Hematopoietic multipotent progenitor cell treated with erythropoietin and hydrocortisone succinate and interleukin-3 and kit ligand, for 4 days (in vitro differentiated cells): ENCODE results near the gene TRNT1.

ENCODE experiments used
- DNase-seq: peaks from one replicate; pipeline ENCODE4 v3.0.0-alpha.2; 2015

The TRNT1 gene

GRCh38 chr3:3126477-3127431, at the start of gene TRNT1:
Gene TRNT1, plus strand, starts transcription at chr3:3126940. Its CDS starts 2,101 bp downstream, at chr3:3129041.
- DNase-seq: peak; percentile 98

DNA sequence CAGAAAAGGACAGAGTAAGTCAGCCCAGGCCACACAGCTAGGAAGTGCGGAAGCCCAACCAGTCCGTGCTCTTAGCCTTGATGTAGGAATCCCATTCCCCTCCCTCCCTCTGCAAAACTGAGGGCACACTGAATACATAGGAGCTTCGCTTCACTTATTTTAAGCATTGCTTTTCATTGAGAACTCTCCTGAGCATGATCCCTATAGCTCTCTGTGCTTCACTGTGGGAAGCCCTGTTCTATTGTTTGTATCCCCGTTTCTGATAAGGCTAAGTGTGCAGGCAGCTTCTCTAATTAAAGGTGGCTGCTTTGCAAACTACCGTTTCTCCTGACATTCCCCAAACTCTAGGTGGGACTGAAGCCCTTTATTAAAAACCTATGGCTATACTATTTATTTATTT, 46.4 kb upstream of the TRNT1 start:
- DNase-seq: no peak

DNA sequence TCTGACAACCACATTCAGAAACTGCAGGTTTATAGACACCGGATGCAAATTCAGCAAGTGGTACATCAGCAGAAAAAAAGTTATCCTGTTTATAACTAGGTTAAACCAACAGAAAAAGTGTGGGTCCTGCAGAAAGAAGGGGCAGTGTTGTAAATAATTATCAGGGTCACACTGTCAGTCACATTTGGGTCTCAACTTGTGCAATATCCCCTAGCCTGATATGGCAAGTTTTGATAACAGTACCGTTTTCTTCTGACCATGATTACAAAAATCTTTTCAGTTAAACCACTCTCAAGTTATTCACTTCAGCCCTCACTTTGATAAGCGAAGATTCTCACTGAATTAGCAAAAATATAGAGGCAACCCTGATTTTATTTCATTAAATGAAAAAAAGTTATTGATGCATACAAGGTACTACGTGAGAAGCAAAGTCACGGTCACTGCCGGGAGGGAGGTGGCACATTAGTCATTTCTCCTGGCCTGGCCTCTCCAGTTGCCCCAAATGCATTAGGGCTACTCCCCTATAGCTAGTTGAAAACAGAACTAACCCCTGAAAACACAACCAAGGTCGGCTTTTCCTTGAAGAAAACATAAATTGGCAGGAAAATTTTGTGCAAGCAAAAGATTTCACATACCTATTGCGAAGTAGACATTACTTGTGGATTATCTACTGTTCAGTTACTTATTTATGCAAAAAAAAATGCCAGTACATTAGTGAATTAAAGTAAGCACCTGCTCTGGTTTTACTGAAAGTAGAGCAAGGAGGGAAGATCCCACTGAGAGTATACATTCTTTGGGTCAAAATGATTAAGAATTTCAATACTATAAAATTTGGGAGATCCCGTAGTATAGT, 45.1 kb upstream of the TRNT1 start:
- peak; percentile 75 for DNase-seq

DNA sequence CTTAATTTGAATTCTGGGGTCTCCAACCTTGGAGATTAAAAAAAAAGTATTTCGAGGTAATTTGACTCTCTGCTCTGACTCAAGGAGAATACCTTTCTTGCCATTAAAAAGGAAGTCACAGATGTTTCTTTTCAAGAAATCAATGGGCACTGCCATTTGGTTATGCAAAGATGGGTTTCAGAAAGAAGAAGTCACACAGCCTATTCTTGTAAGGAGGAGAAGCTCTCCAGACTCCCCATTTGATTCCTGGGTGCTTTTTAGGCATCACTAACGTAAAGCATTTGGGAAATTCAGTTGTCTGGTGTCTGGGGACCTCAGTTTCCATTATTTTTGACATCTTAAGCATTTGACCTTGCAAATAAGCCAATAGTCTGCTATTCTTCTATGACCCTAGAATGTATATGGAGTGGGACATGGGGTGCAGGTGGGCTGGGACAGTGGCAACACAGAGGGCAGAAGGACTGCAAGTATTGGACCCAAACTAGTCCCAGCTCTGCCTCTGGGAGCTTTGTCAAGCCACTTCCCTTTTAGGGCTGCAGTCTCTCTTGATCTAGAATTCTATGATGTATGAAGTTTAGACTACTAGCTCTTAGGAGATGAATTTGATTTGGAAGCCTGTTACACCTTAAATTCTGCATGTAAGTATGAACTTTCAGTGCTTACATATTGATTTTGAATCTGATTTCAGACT, 44.4 kb upstream of the TRNT1 start:
- no peak for DNase-seq

- peak; percentile 31 for DNase-seq
These were observed 41.9 kb upstream of the TRNT1 start for GRCh38 chr3:3084890-3085289.

DNA sequence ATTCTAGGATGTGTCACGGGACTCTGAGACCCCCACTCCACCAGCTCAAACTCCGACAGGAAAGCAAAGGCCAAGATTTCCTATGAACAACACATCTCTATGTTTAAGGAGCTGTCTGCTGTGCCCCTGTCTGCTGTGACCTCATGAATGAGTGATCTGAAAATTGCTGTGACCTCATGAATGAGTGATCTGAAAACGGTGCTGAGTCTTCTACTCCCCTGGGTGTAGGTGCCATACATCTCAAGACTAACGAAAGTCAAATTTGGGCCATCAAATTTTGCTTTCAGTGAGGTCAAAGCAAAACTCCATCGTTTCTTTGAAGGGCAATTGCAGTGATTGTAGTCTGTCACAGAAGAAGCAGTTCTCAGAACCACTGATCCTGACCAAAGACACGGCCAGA, 41.0 kb upstream of the TRNT1 start:
- DNase-seq: no peak

DNA sequence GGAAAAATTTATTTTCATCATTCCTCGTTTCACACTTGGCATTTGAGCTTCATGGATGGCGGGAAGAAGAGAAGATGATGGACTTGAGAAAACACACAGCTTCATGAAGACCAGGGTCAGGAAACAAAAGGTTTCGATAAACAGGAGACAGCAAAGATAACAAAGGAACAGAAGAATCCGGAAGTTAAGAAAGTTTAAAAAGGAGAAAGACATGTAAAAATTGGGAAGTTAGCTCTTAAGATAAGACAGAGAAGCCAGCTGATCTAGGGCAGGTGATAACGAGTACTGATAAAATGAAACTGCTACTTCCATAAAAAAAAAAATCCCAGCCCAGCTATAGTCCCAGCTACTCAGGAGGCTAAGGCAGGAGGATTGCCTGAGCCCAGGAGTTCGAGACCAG, 40.5 kb upstream of the TRNT1 start:
- DNase-seq: peak; percentile 67

- DNase-seq: no peak
These were observed 39.5 kb upstream of the TRNT1 start for GRCh38 chr3:3087279-3087678.

- DNase-seq: no peak
These were observed 38.8 kb upstream of the TRNT1 start for GRCh38 chr3:3087716-3088465.

DNA sequence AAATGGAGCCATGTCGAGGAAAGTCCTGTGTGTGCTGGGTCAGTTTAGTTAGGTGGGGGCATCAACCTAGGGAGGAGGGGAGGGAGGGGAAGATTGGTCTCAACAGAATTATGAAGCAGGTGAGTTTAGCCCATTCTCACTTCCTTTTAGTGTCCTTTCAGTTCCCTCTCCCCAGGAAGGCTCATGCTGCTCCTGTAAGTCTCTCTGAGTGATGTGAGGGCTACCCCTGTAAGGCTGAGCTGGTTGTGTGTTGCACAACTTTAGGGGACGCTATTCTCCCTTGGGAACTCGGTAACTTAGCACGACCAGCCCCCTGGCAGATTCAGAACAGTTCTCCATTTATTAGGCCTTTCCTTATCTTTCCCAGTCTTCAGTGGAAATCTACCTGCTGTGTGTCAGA, 37.7 kb upstream of the TRNT1 start:
- DNase-seq: no peak

- no peak for DNase-seq
These were observed 28.8 kb upstream of the TRNT1 start for GRCh38 chr3:3097958-3098357.

DNA sequence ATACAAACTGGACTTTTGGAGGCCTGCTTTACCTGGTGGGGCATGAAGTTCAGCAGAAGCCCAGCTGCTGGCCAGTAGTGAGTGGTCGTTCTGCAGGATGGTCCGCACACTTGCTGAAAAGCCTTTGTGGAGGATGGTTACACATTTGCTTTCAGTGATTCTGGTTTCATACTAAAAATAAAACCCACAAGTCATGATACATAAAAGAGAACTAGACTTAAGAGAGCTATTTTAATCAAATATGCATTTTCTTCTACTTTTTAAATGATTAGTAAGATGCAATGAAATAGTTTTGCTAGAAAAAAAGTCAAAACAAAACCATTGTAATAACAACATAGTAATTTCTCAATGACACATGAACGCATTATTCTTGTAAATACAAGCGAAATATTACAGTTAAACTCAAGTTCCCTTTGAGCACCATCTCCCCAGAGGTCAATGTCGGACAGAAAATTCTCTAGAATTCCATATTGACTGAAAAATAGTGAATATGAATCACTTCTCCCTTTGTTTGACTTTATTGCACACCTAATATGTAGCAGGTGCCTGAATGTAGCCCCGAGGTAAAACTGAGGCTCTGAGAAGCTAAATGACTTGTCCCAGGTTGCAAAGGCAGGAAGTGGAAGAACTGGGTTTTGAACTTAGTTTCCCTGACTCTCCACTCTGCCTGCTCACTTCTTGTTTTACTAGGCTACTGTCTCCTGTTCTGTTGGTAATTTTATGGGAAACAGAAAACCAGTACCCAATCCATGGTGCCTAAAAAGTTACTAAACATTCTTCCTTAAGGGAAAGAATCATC, 24.9 kb upstream of the TRNT1 start:
- no peak for DNase-seq

- DNase-seq: no peak
These were observed 24.0 kb upstream of the TRNT1 start for GRCh38 chr3:3102751-3103150.

DNA sequence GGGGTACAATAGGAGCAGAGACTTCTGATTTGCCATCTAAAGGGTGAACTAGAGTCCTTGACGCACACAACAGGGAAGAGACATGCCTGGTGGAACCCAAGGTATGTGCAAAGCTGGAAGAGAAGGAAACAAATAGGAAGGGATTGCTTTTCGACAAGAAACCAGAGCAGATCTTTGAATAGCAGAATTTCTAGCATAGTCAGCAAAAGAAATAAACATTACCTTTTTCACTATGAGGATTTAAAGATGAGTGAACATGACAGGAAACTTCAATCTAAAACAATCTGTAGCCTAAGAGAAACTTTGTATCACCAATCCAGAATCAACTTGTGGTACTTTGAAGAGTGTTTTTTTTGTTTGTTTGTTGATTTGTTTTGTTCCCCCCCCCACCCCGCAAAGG, 21.5 kb upstream of the TRNT1 start:
- DNase-seq: no peak

DNA sequence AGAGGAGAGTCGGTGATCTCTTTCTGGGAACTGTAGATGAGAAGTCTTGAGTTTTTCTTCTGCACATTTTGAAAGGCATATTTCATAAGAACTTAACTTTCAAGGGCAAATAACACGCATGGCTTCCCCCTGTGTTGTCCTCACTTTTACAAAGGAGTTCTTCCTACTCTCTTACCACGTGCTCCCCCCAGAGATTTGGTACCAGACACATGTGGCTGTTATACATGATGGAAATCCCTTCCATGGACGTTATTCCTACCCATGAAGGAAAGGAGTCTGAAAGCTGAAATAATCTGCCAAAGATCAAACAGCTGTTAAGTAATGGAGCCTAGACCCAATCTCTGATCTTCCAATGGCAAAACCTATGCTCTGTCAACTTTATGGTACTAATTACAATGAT, 20.9 kb upstream of the TRNT1 start:
- no peak for DNase-seq

DNA sequence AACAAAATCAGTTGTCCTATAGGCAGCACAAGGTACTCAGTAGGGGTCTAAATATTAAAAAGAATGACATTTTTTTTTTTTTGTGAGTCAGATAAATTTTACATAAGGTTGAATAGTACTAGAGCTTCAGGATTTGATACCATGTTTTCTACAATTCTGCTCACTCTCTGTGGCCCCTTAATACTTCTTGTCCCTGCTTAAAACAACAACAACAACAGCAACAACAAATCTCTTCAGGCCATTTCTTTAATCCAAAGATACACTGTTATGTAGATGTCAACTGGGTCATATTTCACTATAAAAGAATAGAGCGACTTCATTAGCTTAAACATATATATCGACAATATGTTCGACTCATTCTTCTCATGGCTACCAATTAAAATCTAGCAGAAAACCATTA, 19.6 kb upstream of the TRNT1 start:
- DNase-seq: no peak

GRCh38 chr3:3107858-3108257, 18.9 kb upstream of the TRNT1 start:
- no peak for DNase-seq

DNA sequence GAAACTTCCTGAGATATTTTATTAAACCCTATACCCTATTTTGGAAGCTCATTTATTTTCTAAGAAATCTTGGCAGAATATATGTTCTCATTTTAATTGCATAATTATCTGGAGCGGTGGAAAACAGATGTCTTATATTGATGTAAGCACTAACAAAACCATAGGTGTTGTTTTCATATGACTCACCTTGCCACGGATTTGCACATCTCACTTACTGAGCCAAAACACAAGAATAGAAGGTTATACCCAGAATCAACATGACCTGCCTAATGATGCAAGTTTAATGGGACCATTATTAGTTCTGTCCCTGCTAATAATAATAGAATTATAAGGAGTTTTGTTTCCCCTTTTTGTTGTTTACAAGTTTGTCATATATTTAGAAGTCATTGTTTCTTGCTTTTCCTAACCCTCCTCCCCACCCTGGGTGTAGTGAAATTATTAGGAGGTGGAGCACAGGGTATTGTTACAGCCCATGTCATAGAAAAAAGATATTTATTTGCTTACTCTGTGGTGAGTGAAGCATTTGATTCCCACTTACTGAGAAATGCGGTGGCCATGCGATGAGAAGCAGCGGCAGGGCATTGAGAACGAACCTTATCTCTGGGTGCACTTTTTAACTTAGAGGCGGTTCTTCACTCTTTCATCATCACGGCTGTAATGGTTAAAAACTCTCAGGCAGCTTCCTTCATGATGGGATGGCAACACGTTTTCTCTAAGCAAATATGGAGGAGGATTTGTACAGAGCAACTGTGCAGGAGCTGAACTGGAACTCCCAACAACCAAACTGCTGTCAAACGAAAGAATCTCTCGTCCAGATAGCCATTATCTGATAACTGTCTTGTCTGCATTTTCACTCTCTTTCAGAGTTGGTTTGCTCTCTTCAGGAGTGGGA, 17.1 kb upstream of the TRNT1 start:
- DNase-seq: peak; percentile 40

- DNase-seq: peak; percentile 50
These were observed 16.5 kb upstream of the TRNT1 start, which contains the start of gene IL5RA for GRCh38 chr3:3110299-3110630. Gene IL5RA, minus strand, starts transcription at chr3:3110374. Its CDS starts 5,390 bp downstream, at chr3:3104984.

DNA sequence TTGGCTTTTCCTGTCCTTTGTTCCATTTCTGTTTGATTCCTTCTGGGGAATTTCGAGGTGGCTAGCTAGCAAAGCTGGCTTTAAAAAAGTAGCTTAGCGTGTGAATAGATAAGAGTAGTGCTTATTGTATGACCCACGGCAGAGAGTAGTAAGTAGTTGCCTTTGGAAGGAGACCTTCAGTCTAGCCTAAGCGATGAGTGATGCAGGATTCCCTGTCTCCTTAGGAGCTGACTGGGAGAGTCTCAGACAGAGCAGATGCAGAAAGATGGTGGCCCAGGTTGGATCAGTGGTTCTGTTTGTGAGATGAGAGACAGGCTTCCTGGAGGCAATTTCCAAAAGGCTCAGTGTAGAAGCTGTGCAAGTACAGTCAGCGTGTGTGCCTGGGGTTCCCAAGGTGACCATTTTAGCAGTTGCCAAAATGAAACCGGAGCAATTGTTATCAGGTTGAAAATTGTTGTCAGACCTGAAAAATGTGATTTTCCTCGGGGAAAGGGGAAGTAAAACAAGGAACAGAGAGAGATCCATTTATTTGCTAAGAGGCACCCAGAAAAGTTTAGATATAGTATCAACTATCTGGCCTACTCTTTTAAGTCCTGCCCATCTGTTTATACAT, 15.9 kb upstream of the TRNT1 start:
- no peak for DNase-seq
